SKM-1 (cell line): Measurements from ENCODE around the gene GALC.

Experiments used
- DNase-seq: peaks from one replicate; lab custom pipeline; 2025; ENCODE audit not compliant: unreplicated experiment; lab: John Stamatoyannopoulos, UW

Gene GALC

DNA sequence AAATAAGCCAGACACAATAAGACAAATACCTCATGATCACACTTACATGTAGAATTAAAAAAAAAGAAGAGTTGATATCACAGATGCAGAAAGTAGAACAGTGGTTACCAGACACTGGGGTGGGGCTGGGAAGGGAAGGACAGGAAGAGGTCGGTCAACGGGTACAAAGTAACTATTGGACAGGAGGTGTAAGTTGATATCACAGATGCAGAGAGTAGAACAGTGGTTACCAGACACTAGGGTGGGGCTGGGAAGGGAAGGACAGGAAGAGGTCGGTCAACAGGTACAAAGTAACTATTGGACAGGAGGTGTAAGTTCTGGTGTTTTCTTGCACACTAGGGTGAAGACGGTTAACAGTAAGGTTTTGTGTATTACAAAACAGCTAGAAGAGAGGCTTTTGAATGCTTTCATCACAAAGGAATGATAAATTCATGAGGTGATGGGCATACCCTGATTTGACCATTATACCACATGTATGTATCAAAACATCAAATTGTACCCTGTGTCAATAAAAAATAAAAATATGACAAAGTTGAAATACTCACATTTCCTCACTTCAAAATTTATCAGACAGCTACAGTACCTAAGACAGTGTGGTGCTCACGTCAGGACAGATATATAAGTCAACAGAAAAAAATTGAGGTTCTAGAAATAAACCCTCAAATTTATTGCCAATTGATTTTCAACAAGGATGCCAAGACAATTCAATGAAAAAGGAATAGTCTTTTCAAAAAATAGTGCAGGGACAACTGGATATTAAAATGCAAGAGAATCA lies 32.8 kb downstream of the GALC start:
- no peak for DNase-seq

DNA sequence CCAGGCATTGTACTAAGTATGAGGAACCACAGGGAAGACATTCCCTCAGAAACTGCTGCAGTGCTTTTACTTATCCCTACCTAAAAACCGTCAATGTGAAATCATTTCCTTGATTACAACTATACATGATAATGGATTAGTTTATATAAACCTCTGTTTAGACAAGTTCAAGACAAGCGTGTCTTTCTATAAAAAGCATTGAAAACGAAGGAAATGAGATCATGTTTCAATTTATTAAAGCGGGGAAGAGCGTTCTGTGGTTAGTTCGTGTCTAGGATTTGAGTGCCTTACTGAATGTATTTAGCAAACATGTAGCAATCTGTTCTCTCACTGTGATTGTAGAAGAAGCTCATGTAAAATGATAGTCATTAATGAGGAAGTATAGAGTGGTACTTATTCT lies 37.5 kb downstream of the GALC start:
- no peak for DNase-seq

DNA sequence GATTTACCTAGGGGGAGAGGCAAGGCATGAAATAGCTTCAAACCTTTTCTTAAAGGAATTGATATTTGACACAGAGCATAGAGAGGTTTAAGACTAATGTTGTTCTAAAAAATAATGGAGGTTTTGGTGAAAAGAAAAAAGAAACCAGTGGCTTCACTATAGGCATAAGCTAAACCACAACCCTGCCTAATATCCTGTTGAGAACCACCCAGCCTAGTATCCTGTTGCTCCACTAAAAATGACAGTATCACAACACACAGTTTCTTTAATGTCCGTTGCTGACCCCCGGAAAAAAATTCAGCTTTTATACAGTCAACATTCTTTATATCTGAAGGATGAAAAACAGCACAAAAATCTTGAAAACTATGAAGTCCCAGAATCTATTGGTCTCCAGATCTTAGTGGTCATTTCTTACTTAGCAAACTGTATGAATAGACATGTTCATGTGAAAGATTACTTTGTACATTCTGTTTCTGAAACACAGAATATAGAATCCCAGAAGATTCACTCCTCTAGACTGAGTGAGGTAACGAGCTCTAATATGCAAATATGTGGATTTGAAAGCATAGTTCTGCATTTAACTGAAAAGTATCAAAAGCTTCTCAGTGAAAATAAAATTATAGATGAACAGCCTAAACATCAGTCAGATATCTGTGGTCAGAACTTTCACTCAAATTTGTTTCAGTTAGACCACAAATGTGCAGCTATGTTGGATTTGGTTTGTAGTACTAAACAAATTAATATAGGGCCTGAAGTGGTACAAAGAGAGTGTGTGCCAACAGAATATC lies 40.5 kb downstream of the GALC start:
- no peak for DNase-seq

DNA sequence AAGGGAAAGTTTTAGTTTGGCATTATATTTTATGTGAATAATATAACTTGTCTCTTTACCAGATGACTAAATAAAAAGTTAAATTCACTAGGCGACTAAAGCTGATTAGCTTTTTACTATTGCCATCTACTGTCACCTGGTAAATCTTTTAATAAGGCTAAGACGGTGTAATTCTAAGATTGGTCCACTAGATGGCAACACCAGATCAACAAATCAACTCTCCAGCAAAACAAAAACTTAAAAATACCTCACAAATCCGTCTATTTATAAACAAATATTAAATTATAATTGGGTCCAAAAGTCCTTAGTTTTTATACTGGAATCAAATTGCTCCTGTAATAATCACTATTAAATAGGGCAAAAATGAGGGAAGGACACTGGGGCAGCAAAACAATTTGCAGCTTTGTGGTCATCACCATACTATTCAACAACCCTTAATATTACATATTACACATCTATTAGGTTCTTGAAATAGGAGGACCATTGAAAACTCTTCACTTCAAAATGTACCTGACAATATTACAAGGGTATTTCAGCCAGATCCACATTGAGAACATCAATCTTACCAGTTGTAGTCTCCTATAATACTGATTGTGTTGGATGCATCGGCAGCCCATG lies 47.9 kb downstream of the GALC start:
- no peak for DNase-seq

DNA sequence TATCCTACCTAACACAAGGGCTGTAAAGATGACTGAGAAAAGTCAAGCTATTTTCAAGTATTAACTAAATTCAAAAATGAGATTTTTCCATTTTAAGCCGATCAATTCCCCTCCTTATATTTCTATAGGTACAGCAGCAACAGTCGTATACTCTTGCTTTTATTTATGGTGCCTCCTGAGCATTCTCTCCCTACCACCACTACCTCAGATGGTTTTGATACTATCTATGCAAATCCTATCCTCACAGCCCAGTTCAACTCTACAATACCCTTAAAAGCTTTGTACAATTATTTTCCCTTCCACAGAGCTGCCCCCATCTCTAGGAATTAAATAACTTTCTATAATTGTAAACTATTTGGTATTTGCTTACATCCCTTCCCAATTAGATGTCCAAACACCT lies 52.1 kb downstream of the GALC start:
- DNase-seq: no peak

DNA sequence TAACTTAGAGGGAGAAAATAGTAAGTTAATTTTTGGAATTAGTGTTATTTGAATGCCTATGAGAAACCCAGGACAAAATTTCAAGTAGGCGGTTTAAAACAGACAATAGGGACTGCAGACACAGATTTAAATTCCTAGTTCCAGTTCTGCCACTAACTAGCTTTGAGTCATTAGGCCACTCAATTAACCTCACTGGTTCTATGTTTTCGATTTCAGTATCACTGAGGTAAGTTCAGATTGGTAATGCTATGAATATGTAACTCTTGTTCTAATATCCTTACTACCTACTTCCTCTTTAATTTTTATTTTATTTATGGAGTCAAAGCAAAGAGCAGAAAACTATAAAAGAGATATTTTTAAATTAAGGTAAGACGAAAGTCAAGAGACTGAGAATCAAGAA lies 52.6 kb downstream of the GALC start:
- DNase-seq: no peak

DNA sequence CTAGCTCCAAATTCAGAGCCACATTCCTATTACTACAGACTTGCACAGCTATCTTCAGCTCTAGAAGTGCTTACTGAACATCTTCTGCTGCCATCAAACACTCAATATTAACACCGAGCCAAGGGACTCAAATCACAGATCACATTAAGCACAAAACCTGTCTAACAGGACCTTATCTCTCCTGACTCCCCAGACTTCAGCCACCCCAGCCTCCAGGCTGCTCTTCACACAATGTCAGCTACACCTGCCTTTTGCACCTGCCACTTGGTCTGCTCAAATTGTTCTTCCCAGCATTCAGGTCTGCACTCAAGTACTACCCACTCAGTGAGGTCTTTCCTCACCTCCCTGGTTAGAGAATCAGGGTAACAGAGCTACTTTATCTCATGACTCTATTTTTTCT lies 57.1 kb downstream of the GALC start:
- DNase-seq: no peak

DNA sequence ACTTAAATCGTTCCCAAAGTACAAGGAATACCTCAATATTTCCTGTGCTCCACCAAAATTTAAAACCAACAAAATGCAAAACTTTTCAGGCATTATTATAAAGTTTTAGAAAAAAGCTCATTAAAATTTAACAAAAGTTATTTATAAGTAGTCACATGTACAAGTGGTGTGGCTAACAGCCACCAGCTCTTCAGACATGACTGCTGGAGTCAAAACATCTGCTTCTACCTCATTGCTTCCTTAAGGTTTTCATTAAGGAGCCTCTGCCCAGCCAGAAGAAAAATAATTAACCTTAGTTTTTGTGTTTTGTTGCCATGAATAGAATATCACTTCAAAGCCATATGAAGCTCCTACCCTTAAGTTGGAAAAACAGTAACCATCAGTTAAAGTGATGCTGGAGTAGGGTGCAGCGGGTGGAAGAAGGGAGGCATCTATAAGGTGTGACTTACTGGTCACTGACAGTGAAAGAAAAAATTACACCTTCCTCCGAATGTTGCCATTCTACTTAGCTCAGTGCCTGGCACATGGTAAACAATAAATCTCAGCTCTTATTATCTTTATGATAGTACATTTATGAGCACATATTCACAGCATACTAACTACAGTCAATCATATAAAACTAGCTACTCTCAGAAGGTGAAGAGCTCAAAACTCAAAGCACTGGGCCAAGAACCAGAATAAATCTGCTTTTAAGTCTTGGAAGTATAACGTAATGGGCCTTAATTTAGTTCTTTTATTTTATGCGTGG lies 57.7 kb downstream of the GALC start:
- DNase-seq: no peak

DNA sequence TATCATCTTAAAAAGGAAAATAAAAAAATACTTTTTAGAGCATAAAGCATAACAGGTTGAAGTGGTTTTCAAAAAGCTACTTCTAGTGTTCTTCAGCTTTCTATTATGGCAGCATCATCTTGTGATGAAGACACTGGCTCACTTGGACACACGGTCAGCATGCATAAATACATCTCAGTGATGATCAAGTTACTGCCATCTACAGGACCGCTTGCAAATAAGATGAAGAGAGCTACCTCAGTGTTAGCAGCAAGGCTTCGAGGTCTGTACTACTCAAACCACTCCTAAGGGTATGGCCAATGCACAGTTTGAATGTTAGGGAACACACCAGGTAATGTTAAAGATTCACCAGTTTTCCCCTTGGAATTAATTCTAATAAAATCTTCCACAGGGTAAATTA lies 58.8 kb downstream of the GALC start:
- no peak for DNase-seq

DNA sequence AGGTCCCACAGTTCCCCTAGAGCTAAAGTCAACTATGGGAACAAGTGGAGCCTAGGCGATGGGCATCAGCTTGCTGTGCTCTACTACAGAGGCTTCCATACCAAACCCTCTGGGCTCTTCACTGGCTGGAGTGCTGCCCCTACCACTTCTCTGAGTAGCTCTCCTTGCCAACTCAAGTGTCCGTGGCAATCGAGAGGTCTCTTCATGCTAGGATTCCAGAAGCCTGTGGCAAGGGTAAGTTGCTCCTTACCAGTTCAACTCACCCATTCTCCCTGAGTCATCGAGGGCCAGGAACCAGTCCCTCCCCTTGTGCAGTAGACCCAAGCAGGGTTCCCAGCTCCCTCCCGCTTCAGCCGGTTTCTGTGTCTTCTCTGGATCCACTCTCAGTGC lies 76.1 kb downstream of the GALC start:
- DNase-seq: no peak

DNA sequence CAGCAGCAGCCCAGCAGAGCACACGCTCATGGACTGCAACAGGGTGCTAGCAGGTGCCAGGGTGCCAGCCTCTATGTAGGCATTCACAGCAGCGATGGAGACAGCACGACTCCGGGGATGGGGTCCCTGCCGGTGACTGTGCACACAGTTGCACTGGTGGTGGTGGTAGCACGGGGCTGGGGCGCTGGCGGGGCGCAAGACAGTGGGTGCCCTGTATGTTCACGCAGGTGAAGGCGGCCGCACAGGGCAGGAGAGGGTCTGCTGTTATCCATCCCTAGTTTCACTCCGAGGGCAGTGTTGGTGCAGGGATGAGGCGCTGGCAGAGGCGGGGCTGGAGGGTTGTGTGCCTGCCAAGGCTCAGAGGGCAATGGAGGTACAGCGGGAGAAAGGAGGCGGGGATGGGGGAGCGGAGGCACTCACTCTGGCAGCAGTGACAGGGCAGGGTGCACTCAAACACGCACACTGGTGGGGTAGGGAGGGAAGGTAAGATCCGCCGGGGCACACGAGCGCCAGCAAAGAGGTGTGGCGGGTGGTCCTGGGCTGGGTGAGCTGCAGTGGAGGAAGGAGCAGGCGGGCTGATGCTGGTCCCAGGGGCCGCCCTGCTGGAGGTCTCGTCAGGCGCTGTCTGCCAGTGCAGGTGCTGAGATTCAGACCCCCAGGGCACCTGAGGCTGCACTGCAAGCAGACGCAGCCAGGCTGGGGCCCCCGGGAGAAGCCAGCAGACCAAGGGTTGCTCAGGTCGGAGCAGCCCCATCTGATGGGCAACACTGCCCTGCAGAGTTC lies 76.7 kb downstream of the GALC start:
- DNase-seq: no peak

DNA sequence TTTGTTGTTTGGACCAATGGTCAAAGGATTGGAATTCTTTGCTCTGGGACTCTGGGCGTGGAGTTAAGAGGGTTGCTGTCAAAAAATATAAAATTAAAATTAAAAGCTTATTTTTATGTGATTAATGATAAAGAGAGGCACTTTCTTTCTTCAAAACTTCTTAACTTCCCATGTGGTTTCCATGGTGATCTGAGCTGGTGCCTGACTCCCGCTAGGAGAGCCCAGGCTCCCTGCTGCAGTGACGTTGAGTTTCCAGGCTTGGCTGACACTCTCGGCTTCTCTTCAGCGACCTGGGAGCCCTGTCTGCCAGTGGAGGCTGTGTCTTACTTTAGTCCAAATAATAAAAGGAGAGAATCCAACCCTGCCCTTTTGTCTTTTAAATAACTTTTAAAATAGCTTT lies 84.4 kb downstream of the GALC start:
- DNase-seq: no peak

DNA sequence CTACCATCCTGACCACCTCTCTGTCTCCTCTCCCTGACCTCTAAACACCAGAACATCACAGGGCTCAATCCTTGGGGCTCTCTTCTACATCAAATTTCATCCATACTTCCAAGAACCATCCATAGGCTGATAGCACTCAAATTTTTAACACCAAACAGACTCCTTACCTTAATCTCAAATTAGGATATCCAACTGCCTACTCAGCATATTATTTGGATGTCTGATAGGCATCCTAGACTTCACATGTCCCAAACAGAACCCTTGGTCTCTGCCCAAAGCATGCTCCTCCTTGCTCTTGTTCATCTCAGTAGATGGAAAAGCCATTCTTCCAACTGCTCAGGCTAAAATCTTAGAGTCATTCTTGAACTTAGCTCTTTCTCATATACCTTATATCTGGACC lies 91.3 kb downstream of the GALC start:
- DNase-seq: no peak

DNA sequence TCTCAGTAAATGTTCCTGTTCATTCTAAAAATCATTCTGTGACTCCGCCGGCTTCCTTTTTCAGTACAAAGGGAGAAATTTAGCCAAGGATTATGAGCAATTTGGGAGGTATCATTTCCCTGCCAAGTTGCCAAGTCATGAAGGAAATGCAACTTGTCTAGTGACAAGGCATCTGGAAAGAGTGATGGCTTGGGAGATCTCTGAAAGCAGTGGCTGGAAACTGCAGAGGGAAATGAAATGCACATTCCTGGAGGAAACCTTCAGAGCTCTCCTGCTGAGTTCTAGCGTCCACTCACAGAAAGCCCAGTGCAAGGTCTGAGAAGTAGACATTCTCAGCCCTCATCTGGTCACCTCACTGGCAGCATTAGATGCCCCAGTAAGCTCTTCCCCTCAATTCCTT lies 91.7 kb downstream of the GALC start:
- DNase-seq: no peak

DNA sequence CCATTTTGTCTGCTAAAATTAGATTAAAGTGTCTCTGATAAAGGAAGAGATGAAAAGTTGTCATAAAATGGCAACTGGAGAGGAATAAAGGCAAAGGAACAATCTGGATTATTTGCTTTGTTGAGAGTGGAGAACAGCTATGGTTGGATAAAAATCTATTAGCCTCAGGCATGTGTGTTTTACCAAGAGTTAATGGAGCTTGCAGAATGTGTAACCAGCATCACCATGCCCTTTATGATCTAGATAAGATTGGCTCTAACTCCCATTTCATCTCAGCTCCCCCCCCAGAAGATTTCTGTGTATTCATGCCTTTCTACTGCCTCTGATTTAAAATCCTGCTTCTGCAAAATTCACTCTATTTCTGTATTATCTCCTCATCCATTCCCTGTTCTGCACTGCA lies 93.8 kb downstream of the GALC start:
- no peak for DNase-seq

DNA sequence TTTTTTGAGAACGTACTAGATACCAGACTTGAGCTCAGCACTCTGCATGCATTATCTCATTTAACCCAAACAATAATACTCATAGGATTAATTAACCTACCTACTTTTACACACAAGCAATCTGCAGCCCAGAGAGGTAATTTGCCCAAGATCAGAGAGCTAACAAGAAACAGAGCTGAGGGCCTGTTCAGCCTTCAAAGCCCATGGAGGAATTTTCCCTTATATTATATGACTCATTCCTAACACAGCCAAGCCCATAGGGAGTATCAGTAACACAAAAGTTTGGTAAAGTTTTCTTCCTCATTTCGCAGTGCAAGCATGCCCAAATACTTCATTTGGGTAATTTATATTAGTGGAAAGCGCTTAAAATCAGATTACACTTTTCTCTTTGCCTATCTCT lies 94.7 kb downstream of the GALC start:
- DNase-seq: no peak

DNA sequence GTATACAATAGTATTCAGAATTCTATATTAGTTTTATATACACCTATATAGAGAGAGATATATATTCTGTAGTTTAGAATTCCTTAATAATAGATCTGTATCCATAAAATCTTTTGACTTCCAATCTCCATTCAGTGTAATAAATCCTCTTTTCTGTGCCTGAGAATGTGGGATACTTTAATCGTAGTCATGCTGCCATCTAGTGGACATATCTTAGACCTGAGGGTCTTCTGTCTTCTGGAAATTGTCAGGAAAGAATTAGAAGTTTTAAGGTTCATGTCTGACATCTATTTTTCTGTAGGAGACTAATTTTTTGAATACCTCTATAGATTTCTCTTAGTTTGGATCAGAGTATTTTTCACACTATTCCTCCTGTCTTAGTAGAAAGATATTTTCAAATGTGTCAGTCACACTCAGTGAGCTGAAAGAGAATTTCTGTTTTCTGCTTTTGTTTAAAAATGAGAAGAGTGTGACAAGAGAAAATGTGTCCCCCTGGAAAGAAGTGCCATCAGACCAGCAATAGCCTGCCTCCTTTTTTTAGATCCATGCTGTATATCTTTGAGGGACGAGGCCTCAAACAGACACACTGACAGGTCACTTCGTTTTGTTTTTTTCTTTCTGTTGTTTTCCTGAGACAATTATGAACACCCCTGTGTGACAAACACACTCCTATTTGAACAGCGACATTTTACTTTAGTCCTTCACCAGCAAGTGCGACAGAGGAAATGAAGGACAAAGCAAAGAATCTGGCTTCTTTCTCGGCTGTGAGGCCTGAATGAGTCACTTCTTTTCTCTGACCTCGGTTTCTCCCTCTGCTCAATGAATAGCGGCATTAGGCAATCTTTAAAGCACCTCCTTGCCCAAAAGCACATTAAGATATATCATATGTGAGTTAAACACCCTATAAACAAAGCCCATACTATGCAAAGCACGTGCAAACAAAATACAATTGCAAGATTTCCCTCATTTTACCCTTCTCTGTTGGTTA lies 96.3 kb downstream of the GALC start:
- DNase-seq: peak; percentile 27

DNA sequence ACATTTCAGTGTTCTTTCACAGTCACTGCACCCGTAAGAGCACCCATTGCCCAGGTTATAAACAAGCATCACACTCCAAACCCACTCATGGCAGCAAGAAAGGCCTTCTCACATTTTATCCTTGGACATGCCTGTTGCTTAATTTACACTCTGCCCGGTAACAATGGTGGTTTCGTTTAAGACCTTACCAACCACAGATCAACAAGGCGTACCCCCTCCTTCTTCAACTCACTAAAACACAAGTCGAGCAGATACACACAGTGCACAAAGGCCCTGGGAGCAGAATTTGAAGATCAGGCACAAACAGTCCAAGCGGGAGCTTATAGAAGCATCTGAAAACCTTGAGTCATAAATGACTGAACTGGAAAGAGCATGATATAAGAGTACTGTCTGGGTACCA lies 98.1 kb downstream of the GALC start:
- no peak for DNase-seq

DNA sequence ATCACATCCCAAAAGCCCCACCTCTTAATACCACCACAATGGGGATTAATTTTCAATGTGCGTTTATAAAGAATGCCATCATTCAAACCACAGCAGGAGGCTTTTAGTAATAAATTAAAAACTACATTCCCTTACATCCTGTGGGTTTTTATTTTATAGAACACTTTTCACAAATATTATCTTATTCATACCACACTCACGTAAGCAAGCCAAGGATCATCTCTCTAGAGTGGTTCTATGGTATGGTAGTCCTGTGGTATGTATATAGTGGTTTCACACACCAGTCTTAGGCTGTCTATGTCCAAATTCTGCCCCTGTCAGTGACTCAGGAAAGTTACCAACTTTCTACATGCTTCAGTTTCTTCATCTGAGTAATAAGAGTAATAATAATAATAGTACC lies 100.2 kb downstream of the GALC start:
- no peak for DNase-seq
